Measurements from ENCODE around the gene IL1RAPL2. TPM values are rescaled to one million over a fixed set of nuclear protein-coding genes. Genes with fewer than 3 reads are reported as not detected.

Gene IL1RAPL2
- total and polyA plus RNA-seq, 2 of the 4 experiments (the other 2 are of a cell fraction): 0.03 TPM; not detected in 1

DNA sequence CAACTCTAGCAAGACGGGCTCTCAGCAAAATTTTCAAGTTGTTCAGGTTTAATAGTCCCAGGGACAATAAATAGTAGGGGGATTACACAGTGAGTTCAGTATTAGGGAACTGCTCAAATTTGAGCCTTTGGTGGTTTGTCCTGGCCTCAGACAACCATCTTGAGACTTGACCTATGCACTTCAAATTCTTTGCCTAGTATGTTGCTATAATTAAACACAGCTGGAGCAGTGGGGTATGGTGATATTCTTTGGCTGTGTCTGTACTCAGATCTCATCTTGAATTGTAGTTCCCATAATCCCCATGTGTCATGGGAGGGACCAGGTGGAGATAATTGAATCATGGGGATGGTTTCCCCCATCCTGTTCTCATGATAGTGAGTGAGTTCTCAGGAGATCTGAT, 697.8 kb downstream of the IL1RAPL2 start:
- in situ Hi-C loops (cut with MboI; ENCODE audit: low sequenced_read_pairs) (no loop called here), intact Hi-C loops (cut with micrococcal nuclease) (no loop called here), dilution Hi-C loops (cut with HindIII; ENCODE audit: low sequenced_read_pairs, unreplicated experiment) (no loop called here)
- no peak overlapping the region for H4K91ac ChIP-seq (ENCODE audit: insufficient read depth, low read depth, low read length)
- no CpG with 5 or more reads among the region's 1 CpG for WGBS, 2 experiments (ENCODE audit: extremely low coverage in 2 of 2, insufficient read length in 1 of 2)
- H2BK120ac ChIP-seq (ENCODE audit: low read depth, low read length): no peak overlapping the region
- no peak overlapping the region for H2BK15ac ChIP-seq (ENCODE audit: low read depth, low read length)
- no peaks in the 10 kb centered on the region for H3K9me3 ChIP-seq (ENCODE audit: control insufficient read depth, insufficient read depth, low read length)
- H3K23ac ChIP-seq (ENCODE audit: low read depth, low read length): no peak overlapping the region
- H3K4me1 ChIP-seq (ENCODE audit: control insufficient read depth, insufficient read depth, low read length): no peaks in the 10 kb centered on the region
- H2BK5ac ChIP-seq (ENCODE audit: low read depth, low read length, poor library complexity, severe bottlenecking): no peak overlapping the region
- ChIA-PET CTCF (no interaction called here), POLR2A (ENCODE audit: unreplicated experiment) (no interaction called here)
- H2AK9ac ChIP-seq (replicated peaks; ENCODE audit: low read depth, low read length, poor library complexity): no peak overlapping the region
- no peak overlapping the region for H3K56ac ChIP-seq (ENCODE audit: extremely low read depth, insufficient read depth, low read length)
- H3K4me2 ChIP-seq (ENCODE audit: low read depth, low read length): no peak overlapping the region
- H3K79me1 ChIP-seq (ENCODE audit: low read depth in 1 of 2, low read length in 2 of 2): no peaks in the 10 kb centered on the region
- no peak for DNase-seq
- H3K36me3 ChIP-seq (ENCODE audit: control insufficient read depth, insufficient read depth, low read length): no peaks in the 10 kb centered on the region
- H3K27me3 ChIP-seq (ENCODE audit: control insufficient read depth, insufficient read depth, low read length): peaks cover 3% of the 10 kb centered on the region; the same call in 1 of the 2 replicates
- H4K5ac ChIP-seq (ENCODE audit: low read depth, low read length): no peak overlapping the region
- H2BK20ac ChIP-seq (ENCODE audit: low read depth, low read length): no peak overlapping the region
- no peak overlapping the region for H3K4me3 ChIP-seq (ENCODE audit: insufficient read depth, low read depth, low read length)
- no peaks in the 10 kb centered on the region for H3K9me1 ChIP-seq (ENCODE audit: insufficient read depth, low read length)
- no peak overlapping the region for H2AK5ac ChIP-seq (ENCODE audit: low read depth, low read length)
- no peak overlapping the region for H3K14ac ChIP-seq (replicated peaks; ENCODE audit: low read depth, low read length)
- H3K9ac ChIP-seq (ENCODE audit: low read depth, low read length): no peak overlapping the region
- no peak overlapping the region for H3K27ac ChIP-seq (ENCODE audit: insufficient read depth, low read length)
- no peak overlapping the region for H3K18ac ChIP-seq (ENCODE audit: low read depth, low read length)
- H4K8ac ChIP-seq (ENCODE audit: low read depth in 2 of 2, low read length in 2 of 2): no peak overlapping the region
- no peak overlapping the region for H3K4ac ChIP-seq (ENCODE audit: low read depth, low read length)
- ATAC-seq (ENCODE audit: low read depth): no peak
- TF ChIP-seq CEBPB (IDR thresholded peaks at IDR 0.05; ENCODE audit: low read depth, low read length): no peak
- no peak for TF ChIP-seq MXI1 (IDR thresholded peaks at IDR 0.05; ENCODE audit: borderline replicate concordance, low read depth, low read length)
- TF ChIP-seq RAD21 (IDR thresholded peaks at IDR 0.05; ENCODE audit: low read length): no peak
- no peak for TF ChIP-seq MAFK (IDR thresholded peaks at IDR 0.05; ENCODE audit: low read depth, low read length)
- no peak for TF ChIP-seq RCOR1 (IDR thresholded peaks at IDR 0.05; ENCODE audit: insufficient replicate concordance, low read length)
- no peak for TF ChIP-seq SMC3 (IDR thresholded peaks at IDR 0.05; ENCODE audit: low read depth, low read length)
- TF ChIP-seq FOS (IDR thresholded peaks at IDR 0.05; ENCODE audit: low read depth, low read length): no peak
- TF ChIP-seq BHLHE40 (IDR thresholded peaks at IDR 0.05; ENCODE audit: low read depth, low read length): no peak
- TF ChIP-seq CHD1 (IDR thresholded peaks at IDR 0.05; ENCODE audit: low read depth, low read length): no peak
- no peak for TF ChIP-seq MAZ (IDR thresholded peaks at IDR 0.05; ENCODE audit: borderline replicate concordance, low read depth, low read length)
- no peak for TF ChIP-seq ELK1 (IDR thresholded peaks at IDR 0.05; ENCODE audit: borderline replicate concordance, low read depth, low read length)
- no peak for TF ChIP-seq CTCF (conservative IDR thresholded peaks at IDR 0.05; ENCODE audit: low read depth, low read length)
- TF ChIP-seq NFE2L2 (IDR thresholded peaks at IDR 0.05; ENCODE audit: low read depth, low read length): no peak
- no peak overlapping the region for H2AFZ ChIP-seq (replicated peaks; ENCODE audit: low read length, poor library complexity)
- no peaks in the 10 kb centered on the region for H4K20me1 ChIP-seq (ENCODE audit: insufficient read depth, low read length)
- no TSS peak for BruUV-seq (replicated peaks)
